ENCODE measurements around the gene SH2D3C.

The SH2D3C gene

GRCh38 chr9:127806871-127807270, 28.4 kb upstream of the SH2D3C start:
- no peak for DNase-seq (ENCODE audit: low read depth in 2 of 2)

GRCh38 chr9:127805620-127806019, 27.2 kb upstream of the SH2D3C start:
- no peak for DNase-seq (ENCODE audit: low read depth in 2 of 2)

GRCh38 chr9:127803507-127804352, 25.3 kb upstream of the SH2D3C start:
- DNase-seq (ENCODE audit: low read depth in 2 of 2) = no peak

GRCh38 chr9:127802576-127803443, 24.3 kb upstream of the SH2D3C start, which contains the start of gene FPGS:
Gene FPGS (plus strand): TSS chr9:127802882. CDS start chr9:127802925, 43 bp downstream.
- DNase-seq (ENCODE audit: low read depth in 2 of 2) = peak; percentile 80 to 81

- no peak for DNase-seq (ENCODE audit: low read depth in 2 of 2)
Observed at GRCh38 chr9:127801955-127802575, 23.6 kb upstream of the SH2D3C start.

- no peak for DNase-seq (ENCODE audit: low read depth in 2 of 2)
Observed at GRCh38 chr9:127796852-127797370, 18.4 kb upstream of the SH2D3C start.

- DNase-seq (ENCODE audit: low read depth in 2 of 2) = no peak
Observed at GRCh38 chr9:127796225-127796813, 17.9 kb upstream of the SH2D3C start.

GRCh38 chr9:127794001-127794791, 15.7 kb upstream of the SH2D3C start:
- no peak for DNase-seq (ENCODE audit: low read depth in 2 of 2)

- DNase-seq (ENCODE audit: low read depth in 2 of 2) = no peak
Observed at GRCh38 chr9:127793093-127793708, 14.7 kb upstream of the SH2D3C start.

- no peak for DNase-seq (ENCODE audit: low read depth in 2 of 2)
Observed at GRCh38 chr9:127792417-127793031, 14.1 kb upstream of the SH2D3C start.

- no peak for DNase-seq (ENCODE audit: low read depth in 2 of 2)
Observed at GRCh38 chr9:127791085-127791484, 12.6 kb upstream of the SH2D3C start.

GRCh38 chr9:127790094-127790855, 11.8 kb upstream of the SH2D3C start:
- DNase-seq (ENCODE audit: low read depth in 2 of 2) = no peak

GRCh38 chr9:127789179-127789578, 10.7 kb upstream of the SH2D3C start:
- DNase-seq (ENCODE audit: low read depth in 2 of 2) = no peak

- DNase-seq (ENCODE audit: low read depth in 2 of 2) = peak; percentile 72 to 76
Observed at GRCh38 chr9:127788337-127789011, 10.0 kb upstream of the SH2D3C start.

GRCh38 chr9:127786773-127787104, 8.3 kb upstream of the SH2D3C start:
- DNase-seq (ENCODE audit: low read depth in 2 of 2) = no peak

GRCh38 chr9:127785933-127786772, 7.7 kb upstream of the SH2D3C start, which contains the start of gene CDK9:
Gene CDK9 (plus strand): TSS chr9:127786034. CDS start chr9:127786149, 115 bp downstream.
- peak; percentile 86 to 92 for DNase-seq (ENCODE audit: low read depth in 2 of 2)

All from stimulated activated CD4-positive, alpha-beta T cell treated with anti-CD3 and anti-CD28 coated beads, Interleukin-15, amount 100 ng/mL, for 48 hours (primary cell).